Suppressor macrophage (primary cell): ENCODE results near the gene SFSWAP.
A peak's percentile ranks its signal among the peaks of the same experiment; 100 is the strongest.

ENCODE experiments used
- DNase-seq, 4 experiments: peaks; one replicate each; pipeline ENCODE4 v3.0.0-alpha.2; 2020 to 2022

Gene SFSWAP

GRCh38 chr12:131818821-131819585, 108.1 kb downstream of the SFSWAP start:
- DNase-seq, result peak; percentile 38 to 71 (median 62)

- DNase-seq, result no peak
These were observed 113.6 kb downstream of the SFSWAP start for GRCh38 chr12:131824450-131824849.

GRCh38 chr12:131825146-131825892, 114.4 kb downstream of the SFSWAP start:
- no peak for DNase-seq

DNA sequence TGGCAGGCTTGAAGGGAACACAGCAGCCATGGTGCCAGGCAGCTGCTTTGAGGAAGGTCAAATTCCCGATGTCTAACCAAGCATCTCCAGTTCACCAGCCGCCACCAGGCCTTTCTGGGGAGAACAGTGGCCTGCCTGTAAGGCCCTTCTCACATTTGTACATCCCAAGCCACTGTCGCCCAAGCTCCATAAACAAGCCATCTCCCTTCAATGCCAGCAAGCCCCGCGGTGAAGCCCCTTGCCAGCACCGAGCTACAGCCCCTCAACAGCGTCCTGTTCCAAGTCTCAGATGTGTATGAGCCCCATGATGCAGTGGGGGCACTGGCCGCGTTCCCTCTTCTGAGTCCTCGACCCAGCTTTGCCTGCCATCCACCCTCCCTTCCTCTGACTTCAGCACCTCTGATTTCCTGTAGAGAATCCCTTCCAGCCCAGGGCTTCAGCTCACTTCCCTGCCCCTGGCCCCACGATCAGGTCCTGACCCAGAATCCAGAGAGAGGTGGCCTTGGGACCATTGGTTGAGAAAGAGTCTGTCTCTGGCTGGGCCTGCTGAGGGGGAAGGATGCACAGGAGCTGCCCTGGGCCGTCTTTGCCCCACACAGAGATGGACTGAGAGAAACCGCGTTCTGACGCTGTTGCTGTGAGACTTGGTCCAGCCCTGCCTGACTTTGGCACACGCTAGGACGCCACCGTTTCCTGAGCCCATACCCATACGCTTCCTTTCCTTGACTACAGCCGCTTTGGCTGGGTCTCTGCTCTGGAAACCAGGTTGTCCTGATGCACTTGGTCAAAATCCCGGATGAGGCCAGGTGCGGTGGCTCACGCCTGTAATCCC, 115.4 kb downstream of the SFSWAP start:
- no peak for DNase-seq

DNA sequence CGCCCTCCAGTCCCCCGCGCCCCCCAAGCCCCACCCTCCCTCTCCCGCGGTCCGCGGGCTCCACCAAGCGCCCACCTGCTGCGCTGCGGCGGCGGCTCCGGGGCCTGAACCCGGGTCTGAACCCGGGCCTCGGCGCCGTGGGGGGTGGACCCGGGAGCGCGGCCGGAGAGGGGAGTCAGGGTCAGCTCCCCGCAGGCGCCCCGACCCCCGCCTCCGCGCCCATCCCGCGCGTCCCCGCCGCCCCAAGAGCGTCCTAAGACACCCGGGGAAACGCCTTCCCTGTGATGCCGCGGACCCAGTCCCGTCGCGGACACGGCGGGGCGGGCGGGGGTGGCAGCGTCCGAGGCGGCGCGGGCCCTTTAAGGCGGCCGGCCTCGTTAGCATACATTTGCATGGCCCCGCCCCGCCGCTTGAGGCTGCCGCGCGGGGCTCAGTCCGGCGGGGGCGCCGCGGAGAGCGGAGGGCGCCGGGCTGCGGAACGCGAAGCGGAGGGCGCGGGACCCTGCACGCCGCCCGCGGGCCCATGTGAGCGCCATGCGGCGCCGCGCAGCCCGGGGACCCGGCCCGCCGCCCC, 117.2 kb downstream of the SFSWAP start, which contains the start of gene MMP17:
Gene MMP17 (plus strand): TSS at position 433 of the 574 bp plus-strand sequence. CDS start 102 bp downstream, at position 535.
- peak; percentile 72 to 86 (median 80) for DNase-seq

GRCh38 chr12:131828671-131829355, 117.9 kb downstream of the SFSWAP start:
- DNase-seq, result peak in 3 of 4 experiments; percentile 21 to 39 (median 23)

DNA sequence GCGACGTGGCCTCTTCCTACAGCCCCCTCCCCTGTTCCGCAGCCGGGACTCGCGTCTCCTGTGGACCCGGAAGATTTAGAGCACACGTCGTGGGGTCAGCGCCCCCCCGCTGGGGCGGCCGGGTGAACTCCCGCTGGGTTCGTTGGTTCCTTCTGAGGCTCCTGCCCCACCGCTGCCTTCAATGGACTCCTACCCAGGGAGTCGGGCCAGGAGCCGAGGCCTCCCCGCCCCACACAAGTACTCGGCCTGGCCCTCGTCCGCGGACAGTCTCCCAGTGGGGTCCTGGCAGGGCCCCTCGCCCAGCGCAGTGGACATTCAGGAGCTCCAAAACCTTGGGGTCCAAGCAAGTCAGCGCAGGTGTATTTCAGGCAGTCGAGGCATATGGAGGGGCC, 118.5 kb downstream of the SFSWAP start:
- DNase-seq, result peak; percentile 20 to 50 (median 43)

- DNase-seq, result no peak
These were observed 119.0 kb downstream of the SFSWAP start for GRCh38 chr12:131829791-131830334.

DNA sequence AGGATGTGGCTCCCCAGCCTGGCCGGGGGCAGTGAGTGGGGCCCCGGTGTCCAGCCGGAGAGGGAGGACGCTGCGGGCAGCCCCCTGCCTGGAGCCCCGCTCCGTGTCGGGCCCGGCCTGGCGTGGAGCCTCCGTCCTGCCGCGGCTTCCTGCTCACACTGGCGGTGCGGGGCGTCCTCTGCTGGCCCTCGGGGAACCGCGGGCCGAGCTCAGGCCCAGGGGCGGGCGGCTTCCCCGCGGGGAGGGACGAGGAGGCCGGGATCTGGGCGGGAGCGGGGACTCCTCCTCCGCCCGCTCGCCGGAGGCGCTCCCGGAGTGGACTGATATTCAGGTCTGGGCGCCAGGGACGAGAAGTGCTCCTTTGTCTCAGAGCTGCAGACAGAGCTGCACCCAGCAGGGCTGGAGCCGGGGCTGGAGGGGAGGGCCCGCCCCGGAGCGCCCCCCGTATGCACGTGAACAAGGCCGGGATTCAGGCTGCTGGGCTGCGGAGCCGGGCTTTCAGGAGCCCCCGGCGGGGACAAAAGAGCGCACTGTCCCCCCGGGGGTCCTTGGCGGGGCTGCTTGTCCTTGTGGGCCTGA, 119.5 kb downstream of the SFSWAP start:
- peak; percentile 87 to 95 (median 91) for DNase-seq

DNA sequence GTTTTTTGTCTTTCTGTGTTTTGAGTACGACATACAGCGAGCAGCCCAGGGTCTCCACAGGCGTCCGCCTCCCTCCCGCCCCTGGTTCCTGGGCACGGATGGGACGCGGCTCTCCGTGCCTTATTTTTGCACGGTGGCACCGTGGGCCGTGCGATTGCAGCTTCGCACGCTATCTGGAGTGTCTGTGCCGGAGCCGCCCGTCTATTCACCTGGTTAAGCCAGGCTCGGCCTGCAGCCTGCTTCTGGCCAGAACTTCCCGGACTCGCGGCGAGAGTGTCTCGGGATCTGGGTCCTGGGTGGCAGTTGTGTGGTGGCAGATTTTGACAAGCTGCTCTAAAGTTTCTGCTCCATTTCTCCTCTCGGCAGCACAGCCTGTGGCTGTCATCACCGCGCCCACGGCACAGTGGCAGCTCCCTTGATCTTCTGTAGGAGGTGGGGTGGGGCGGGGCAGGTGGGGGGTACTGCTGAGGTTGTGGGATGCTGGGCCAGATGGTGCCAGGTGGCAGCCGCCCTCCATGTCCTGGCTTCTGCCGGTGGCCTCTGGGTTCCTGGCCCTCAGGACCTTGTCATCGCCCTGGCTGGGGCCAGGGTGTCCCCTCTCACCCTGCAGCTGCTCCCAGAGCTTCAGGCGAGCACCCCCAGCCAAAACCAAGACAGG, 120.2 kb downstream of the SFSWAP start:
- DNase-seq, result peak; percentile 23 to 54 (median 42)

DNA sequence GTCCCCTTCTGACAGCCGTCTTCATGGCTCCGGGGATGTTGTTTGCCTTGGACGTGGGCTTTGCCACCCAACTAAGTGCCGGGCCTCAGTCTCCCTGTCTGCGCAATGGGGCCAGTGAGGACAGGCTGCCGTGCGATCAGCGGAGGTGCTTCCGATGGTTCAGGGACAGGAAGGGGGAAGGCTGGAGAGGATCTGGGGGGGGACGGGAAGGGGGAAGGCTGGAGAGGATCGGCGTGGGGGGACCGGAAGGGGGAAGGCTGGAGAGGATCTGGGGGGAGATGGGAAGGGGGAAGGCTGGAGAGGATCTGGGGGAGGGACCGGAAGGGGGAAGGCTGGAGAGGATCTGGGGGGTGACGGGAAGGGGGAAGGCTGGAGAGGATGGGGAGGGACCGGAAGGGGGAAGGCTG, 120.7 kb downstream of the SFSWAP start:
- DNase-seq, result peak in 1 of 4 experiments; percentile 16

GRCh38 chr12:131832321-131833231, 121.7 kb downstream of the SFSWAP start:
- no peak for DNase-seq

DNA sequence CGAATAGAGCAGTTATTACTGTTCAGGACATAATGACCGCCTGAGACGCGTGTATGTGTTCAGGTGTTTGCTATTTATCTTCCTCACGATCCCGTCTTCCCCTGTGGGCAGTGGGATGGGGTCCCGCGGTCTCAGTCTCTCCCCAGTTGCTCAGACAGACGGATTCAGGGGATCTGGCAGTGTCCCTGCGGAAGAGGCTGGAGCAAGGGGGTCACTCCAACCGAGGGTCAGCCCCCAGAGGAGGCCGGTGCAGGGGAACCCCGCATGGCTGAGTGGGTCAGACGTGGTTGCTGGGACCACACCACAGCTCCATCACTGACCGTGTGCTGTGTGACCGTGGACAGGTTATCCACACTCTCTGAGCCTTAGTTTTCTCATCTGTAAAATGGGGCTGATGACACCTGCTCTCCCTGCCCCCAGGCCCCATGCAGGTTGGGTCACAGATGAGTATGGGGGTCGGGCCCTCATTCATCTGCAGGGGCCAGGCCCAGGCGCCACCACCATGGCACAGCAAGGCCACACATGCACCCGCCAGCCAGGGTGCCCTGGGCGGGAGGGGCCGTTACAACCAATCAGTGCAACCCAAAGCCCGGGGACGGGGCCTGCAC, 122.5 kb downstream of the SFSWAP start:
- no peak for DNase-seq

GRCh38 chr12:131833896-131834641, 123.2 kb downstream of the SFSWAP start:
- no peak for DNase-seq

- no peak for DNase-seq
These were observed 124.1 kb downstream of the SFSWAP start for GRCh38 chr12:131834798-131835615.

- no peak for DNase-seq
These were observed 124.8 kb downstream of the SFSWAP start for GRCh38 chr12:131835616-131836171.

DNA sequence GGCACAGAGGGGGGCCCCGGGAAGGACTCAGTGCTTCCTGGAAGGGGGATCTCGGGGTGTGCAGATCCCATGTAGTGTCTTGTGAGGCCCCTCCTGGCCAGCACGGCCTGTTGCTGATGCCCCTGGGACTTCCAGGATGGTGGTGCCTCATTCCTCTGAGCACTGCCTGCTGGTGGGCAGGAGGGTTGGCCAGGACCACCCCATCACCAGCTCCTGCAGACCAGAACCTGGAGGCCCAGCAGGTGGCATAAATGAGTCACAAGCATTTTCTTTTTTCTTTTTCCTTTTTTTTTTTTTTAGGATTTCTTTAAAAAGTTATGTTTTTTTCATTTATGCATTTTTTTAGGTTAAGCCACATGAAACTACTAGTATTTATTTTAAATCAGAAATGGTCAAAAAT, 125.3 kb downstream of the SFSWAP start:
- no peak for DNase-seq
